Endodermal cell (in vitro differentiated cells): ENCODE results near the gene BCAM. TPM values are rescaled to one million over a fixed set of nuclear protein-coding genes. Genes with fewer than 3 reads are reported as not detected.

Source experiments
- DNase-seq: peaks from one replicate; pipeline ENCODE4 v3.0.0-alpha.2; 2017
- H3K27ac ChIP-seq: 2 replicates; pipeline ENCODE4 v1.5.1; 2013; ENCODE audit warnings: mild to moderate bottlenecking, low read depth, low read length, moderate library complexity
- H3K27me3 ChIP-seq: 2 replicates; pipeline ENCODE4 v1.6.1; 2013; ENCODE audit warnings: mild to moderate bottlenecking, low read length, moderate library complexity; ENCODE audit not compliant: insufficient read depth, control insufficient read depth, poor library complexity, severe bottlenecking
- H3K36me3 ChIP-seq: 2 replicates; pipeline ENCODE4 v1.7.0; 2013; ENCODE audit warnings: mild to moderate bottlenecking, low read length, moderate library complexity; ENCODE audit not compliant: control insufficient read depth, insufficient read depth
- H3K4me1 ChIP-seq: one replicate; pipeline ENCODE4 v1.7.0; 2013; ENCODE audit warnings: low read length; ENCODE audit not compliant: control insufficient read depth, insufficient read depth
- H3K4me3 ChIP-seq: 2 replicates; pipeline ENCODE4 v1.5.1; 2013; ENCODE audit warnings: mild to moderate bottlenecking, low read length, moderate library complexity
- H3K9ac ChIP-seq: 2 replicates; pipeline ENCODE4 v1.6.1; 2013; ENCODE audit warnings: mild to moderate bottlenecking, low read length, moderate library complexity; ENCODE audit not compliant: poor library complexity, severe bottlenecking; ENCODE audit errors: extremely low read depth
- H3K9me3 ChIP-seq: 2 replicates; pipeline ENCODE4 v1.6.1; 2013; ENCODE audit warnings: mild to moderate bottlenecking, low read length, moderate library complexity; ENCODE audit not compliant: control insufficient read depth
- H3K27ac Mint-ChIP-seq: 2 replicates; pipeline ENCODE4 v1.8.0; 2020; ENCODE audit warnings: mixed read lengths
- H3K27me3 Mint-ChIP-seq: 2 replicates; pipeline ENCODE4 v1.8.0; 2021; ENCODE audit warnings: mild to moderate bottlenecking, mixed read lengths; ENCODE audit not compliant: insufficient read depth
- H3K36me3 Mint-ChIP-seq: 2 replicates; pipeline ENCODE4 v1.8.0; 2020; ENCODE audit warnings: low read depth, mixed read lengths
- H3K4me1 Mint-ChIP-seq: 2 replicates; pipeline ENCODE4 v1.8.0; 2020; ENCODE audit warnings: mixed read lengths
- H3K4me3 Mint-ChIP-seq: 2 replicates; pipeline ENCODE4 v1.8.0; 2020; ENCODE audit warnings: mild to moderate bottlenecking, moderate library complexity, mixed read lengths
- H3K9me3 Mint-ChIP-seq: 2 replicates; pipeline ENCODE4 v1.8.0; 2020; ENCODE audit warnings: mild to moderate bottlenecking, mixed read lengths
- CTCF ChIP-seq: fragments of 200-600 bp; sonication (generic); conservative IDR thresholded peaks from 2 replicates; pipeline ENCODE4 v1.5.0; 2021; ENCODE audit warnings: antibody characterized with exemption, mild to moderate bottlenecking
- WGBS, 2 experiments: methylation state at CpG; one replicate each; pipeline versions ENCODE4 v1.1.5 to v1.1.7; 2013; ENCODE audit warnings: missing lambda C conversion rate in 2 of 2, mixed read lengths in 1 of 2; ENCODE audit not compliant: insufficient coverage in 1 of 2, insufficient read length in 1 of 2; 5-methylcytosine and 5-hydroxymethylcytosine counted together
- total RNA-seq, 2 donors: library from RNA; stranded (reverse); fragmentation: NEBNext Ultra II Directional in 1 of 2; extraction: Animal tissue kit (Norgen Biotek cat#: 25700) in 1 of 2; gene quantifications; 2 replicates in 1 of 2; 3 replicates in 1 of 2; pipeline ENCODE4 v1.2.1, GENCODE V29; 2021

The BCAM gene
- total RNA-seq, 2 donors from 2014 or later: 62.9 to 64.0 TPM

GRCh38 chr19:44807162-44807561, 1.7 kb upstream of the BCAM start:
- TF ChIP-seq CTCF: no peak
- Histone ChIP-seq H3K9ac (no peak overlapping the region), H3K4me1 (peaks cover 4% of the 10 kb centered on the region), H3K36me3 (no peaks in the 10 kb centered on the region), H3K27ac (no peak overlapping the region), H3K4me3 (no peak overlapping the region), H3K9me3 (no peaks in the 10 kb centered on the region), H3K27me3 (no peaks in the 10 kb centered on the region)
- Mint-ChIP-seq H3K4me3 (no peak overlapping the region), H3K27ac (no peak overlapping the region), H3K9me3 (no peaks in the 10 kb centered on the region), H3K4me1 (peaks cover 12% of the 10 kb centered on the region), H3K36me3 (peaks cover 3% of the 10 kb centered on the region), H3K27me3 (peaks cover 51% of the 10 kb centered on the region)
- DNase-seq: no peak
- 80 to 86% methylated on average over 2 to 5 of the region's 5 CpGs for WGBS, 2 experiments

GRCh38 chr19:44807652-44808462, 1.0 kb upstream of the BCAM start:
- peaks cover 12% of the 10 kb centered on the region for H3K4me1 Mint-ChIP-seq
- H3K4me1 ChIP-seq: peaks cover 4% of the 10 kb centered on the region
- peak; percentile 85 for TF ChIP-seq CTCF
- H3K9me3 ChIP-seq: no peaks in the 10 kb centered on the region
- H3K27me3 ChIP-seq: no peaks in the 10 kb centered on the region
- peak overlapping the region; percentile 63 for H3K4me3 Mint-ChIP-seq
- peak; percentile 98 for DNase-seq
- H3K36me3 Mint-ChIP-seq: peaks cover 3% of the 10 kb centered on the region
- peak overlapping the region; percentile 81 for H3K4me3 ChIP-seq
- no peak overlapping the region for H3K27ac ChIP-seq
- peak overlapping the region; percentile 93 for H3K27ac Mint-ChIP-seq
- H3K9me3 Mint-ChIP-seq: no peaks in the 10 kb centered on the region
- 36 to 40% methylated on average over 7 to 12 of the region's 14 CpGs for WGBS, 2 experiments
- H3K36me3 ChIP-seq: no peaks in the 10 kb centered on the region
- peaks cover 44% of the 10 kb centered on the region for H3K27me3 Mint-ChIP-seq
- peak overlapping the region; percentile 62 for H3K9ac ChIP-seq

GRCh38 chr19:44809577-44810233, 802 bp downstream of the BCAM start:
- H3K27ac ChIP-seq: no peak overlapping the region
- H3K9me3 ChIP-seq: no peaks in the 10 kb centered on the region
- TF ChIP-seq CTCF: no peak
- DNase-seq: no peak
- WGBS, 2 experiments: 65 to 69% methylated on average over 3 to 6 of the region's 7 CpGs
- Mint-ChIP-seq H3K9me3 (no peaks in the 10 kb centered on the region), H3K27me3 (peaks cover 27% of the 10 kb centered on the region), H3K4me3 (peak overlapping the region; percentile 63), H3K36me3 (peaks cover 18% of the 10 kb centered on the region), H3K27ac (no peak overlapping the region), H3K4me1 (peaks cover 12% of the 10 kb centered on the region)
- H3K4me1 ChIP-seq: peaks cover 4% of the 10 kb centered on the region
- H3K36me3 ChIP-seq: no peaks in the 10 kb centered on the region
- H3K27me3 ChIP-seq: no peaks in the 10 kb centered on the region
- H3K4me3 ChIP-seq: peak overlapping the region; percentile 81
- peak overlapping the region; percentile 41 for H3K9ac ChIP-seq
